ENCODE measurements around the gene GALR1.
"Not testable (repeated sequence)": the region's sequence is repeated elsewhere in the genome, so short reads cannot be mapped to it uniquely, and the experiment has no call there.

Gene GALR1

GRCh38 chr18:77250926-77251729 is 1.5 kb downstream of the GALR1 start:
- no peak for DNase-seq (ENCODE audit: low read depth)

- DNase-seq (ENCODE audit: low read depth), result no peak
Measured at GRCh38 chr18:77251730-77252050, 2.0 kb downstream of the GALR1 start.

- no peak for DNase-seq (ENCODE audit: low read depth)
Measured at GRCh38 chr18:77254711-77255405, 5.2 kb downstream of the GALR1 start.

- DNase-seq (ENCODE audit: low read depth), result no peak
Measured at GRCh38 chr18:77255426-77256105, 5.9 kb downstream of the GALR1 start.

- DNase-seq (ENCODE audit: low read depth), result no peak
Measured at GRCh38 chr18:77262643-77263465, 13.2 kb downstream of the GALR1 start.

- no peak for DNase-seq (ENCODE audit: low read depth)
Measured at GRCh38 chr18:77263466-77263763, 13.8 kb downstream of the GALR1 start.

GRCh38 chr18:77267969-77268368 is 18.3 kb downstream of the GALR1 start:
- no peak for DNase-seq (ENCODE audit: low read depth)

GRCh38 chr18:77268456-77268855 is 18.8 kb downstream of the GALR1 start:
- no peak for DNase-seq (ENCODE audit: low read depth)

GRCh38 chr18:77271576-77272481 is 22.2 kb downstream of the GALR1 start:
- no peak for DNase-seq (ENCODE audit: low read depth)

GRCh38 chr18:77290841-77291240 is 41.2 kb downstream of the GALR1 start:
- DNase-seq (ENCODE audit: low read depth), result not testable (repeated sequence)

- no peak for DNase-seq (ENCODE audit: low read depth)
Measured at GRCh38 chr18:77298172-77298571, 48.5 kb downstream of the GALR1 start.

- no peak for DNase-seq (ENCODE audit: low read depth)
Measured at GRCh38 chr18:77299706-77300105, 50.1 kb downstream of the GALR1 start.

- DNase-seq (ENCODE audit: low read depth), result no peak
Measured at GRCh38 chr18:77300579-77300978, 50.9 kb downstream of the GALR1 start.

- DNase-seq (ENCODE audit: low read depth), result no peak
Measured at GRCh38 chr18:77304268-77304667, 54.6 kb downstream of the GALR1 start.

- no peak for DNase-seq (ENCODE audit: low read depth)
Measured at GRCh38 chr18:77305676-77306075, 56.0 kb downstream of the GALR1 start.

GRCh38 chr18:77308216-77308615 is 58.6 kb downstream of the GALR1 start:
- no peak for DNase-seq (ENCODE audit: low read depth)

- DNase-seq (ENCODE audit: low read depth), result no peak
Measured at GRCh38 chr18:77314511-77314910, 64.9 kb downstream of the GALR1 start.

- no peak for DNase-seq (ENCODE audit: low read depth)
Measured at GRCh38 chr18:77314952-77315351, 65.3 kb downstream of the GALR1 start.

GRCh38 chr18:77316008-77316407 is 66.4 kb downstream of the GALR1 start:
- DNase-seq (ENCODE audit: low read depth), result no peak

GRCh38 chr18:77316641-77317040 is 67.0 kb downstream of the GALR1 start:
- no peak for DNase-seq (ENCODE audit: low read depth)

GRCh38 chr18:77320971-77321559 is 71.4 kb downstream of the GALR1 start:
- DNase-seq (ENCODE audit: low read depth), result no peak
